ENCODE measurements around the gene AKIP1. TPM values are rescaled to one million over a fixed set of nuclear protein-coding genes. Genes with fewer than 3 reads are reported as not detected.
"Not testable (repeated sequence)": the region's sequence is repeated elsewhere in the genome, so short reads cannot be mapped to it uniquely, and the experiment has no call there.

AKIP1 gene
- total RNA-seq, 1 donor from 2014 or later = 27.1 TPM

DNA sequence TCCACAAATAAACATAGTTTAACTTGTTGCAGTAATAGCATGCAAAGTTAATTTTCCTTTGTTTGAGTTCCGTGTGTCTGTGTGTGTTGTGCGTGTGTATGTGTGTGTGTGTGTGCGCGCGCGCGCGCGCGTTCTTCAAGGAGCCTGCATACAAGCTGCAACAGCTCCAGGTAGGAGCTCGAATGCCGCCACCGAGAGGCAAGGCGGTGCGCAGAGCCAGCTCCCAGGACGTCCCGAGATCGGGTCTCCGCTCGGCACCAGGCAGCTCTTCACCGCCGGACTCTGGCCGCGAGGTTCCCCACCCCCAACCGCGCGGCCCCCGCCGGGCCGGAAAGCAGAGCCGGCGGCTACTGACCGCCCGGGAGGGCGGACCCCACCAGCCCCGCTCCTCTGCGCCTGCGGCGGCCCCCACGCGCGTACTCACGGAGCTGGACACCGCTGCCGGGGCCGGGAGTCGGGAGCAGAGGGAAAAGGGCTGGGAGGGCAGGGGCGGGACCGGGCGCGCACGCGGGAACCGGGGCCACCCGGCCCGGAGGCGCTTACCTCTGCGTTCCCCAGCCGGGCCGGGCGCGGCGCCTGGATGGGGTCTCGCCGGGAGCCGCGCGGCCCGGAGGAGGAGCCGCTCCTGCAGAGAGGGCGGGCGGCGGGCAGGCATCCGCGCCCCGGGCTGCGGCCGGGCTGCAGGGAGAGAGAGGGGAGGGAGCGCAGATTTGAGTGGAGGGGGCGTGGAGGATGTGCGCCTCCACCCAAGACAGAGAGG lies 40.4 kb upstream of the AKIP1 start:
- ATAC-seq (peak; percentile 87), DNase-seq (peak; percentile 87)
- Histone ChIP-seq H3K9me3 (no peaks in the 10 kb centered on the region), H3K27me3 (no peaks in the 10 kb centered on the region), H3K27ac (peak overlapping the region; percentile 86), H3K4me1 (peaks cover 35% of the 10 kb centered on the region), H3K36me3 (no peaks in the 10 kb centered on the region), H3K4me3 (peak overlapping the region; percentile 83)
- intact Hi-C loops (cut with DNase I) = no loop called here
- TF ChIP-seq, protein P1, sequence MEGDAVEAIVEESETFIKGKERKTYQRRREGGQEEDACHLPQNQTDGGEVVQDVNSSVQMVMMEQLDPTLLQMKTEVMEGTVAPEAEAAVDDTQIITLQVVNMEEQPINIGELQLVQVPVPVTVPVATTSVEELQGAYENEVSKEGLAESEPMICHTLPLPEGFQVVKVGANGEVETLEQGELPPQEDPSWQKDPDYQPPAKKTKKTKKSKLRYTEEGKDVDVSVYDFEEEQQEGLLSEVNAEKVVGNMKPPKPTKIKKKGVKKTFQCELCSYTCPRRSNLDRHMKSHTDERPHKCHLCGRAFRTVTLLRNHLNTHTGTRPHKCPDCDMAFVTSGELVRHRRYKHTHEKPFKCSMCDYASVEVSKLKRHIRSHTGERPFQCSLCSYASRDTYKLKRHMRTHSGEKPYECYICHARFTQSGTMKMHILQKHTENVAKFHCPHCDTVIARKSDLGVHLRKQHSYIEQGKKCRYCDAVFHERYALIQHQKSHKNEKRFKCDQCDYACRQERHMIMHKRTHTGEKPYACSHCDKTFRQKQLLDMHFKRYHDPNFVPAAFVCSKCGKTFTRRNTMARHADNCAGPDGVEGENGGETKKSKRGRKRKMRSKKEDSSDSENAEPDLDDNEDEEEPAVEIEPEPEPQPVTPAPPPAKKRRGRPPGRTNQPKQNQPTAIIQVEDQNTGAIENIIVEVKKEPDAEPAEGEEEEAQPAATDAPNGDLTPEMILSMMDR (IDR thresholded peaks at IDR 0.05) = no peak

DNA sequence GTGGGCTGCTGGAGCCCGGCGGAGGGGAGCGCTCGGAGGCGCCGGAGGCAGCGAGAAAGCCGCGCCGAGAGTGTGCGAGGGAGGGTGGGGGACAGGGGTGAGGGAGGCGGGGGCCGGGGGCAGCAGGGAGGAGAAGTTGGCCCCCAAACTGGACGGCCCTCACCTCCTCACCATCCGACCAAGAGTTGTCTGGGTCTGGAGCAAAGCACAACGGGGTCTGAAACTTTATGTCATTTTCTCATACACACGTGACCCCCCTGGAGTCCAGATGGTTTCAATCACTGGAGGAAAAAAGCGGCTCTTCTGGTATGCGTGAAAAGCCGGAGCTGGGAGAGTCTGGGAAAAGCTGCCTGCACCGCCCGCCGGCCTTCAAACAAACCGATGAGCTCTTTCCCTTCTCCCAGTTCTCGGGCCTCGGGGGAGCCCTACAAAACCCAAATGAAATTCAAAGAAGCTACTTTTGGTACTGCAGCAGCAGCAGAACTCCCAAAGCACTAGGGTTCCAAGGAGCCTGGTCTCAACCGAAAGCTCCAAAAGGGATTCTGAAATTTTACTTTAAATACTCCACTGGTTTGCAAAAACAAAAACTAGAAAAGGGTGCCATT lies 39.7 kb upstream of the AKIP1 start:
- ATAC-seq (peak; percentile 71), DNase-seq (peak; percentile 69)
- TF ChIP-seq, protein P1 (IDR thresholded peaks at IDR 0.05) = no peak
- H3K27me3 ChIP-seq = no peaks in the 10 kb centered on the region
- intact Hi-C loops (cut with DNase I) = no loop called here
- peak overlapping the region; percentile 86 for H3K27ac ChIP-seq
- H3K4me1 ChIP-seq = peaks cover 35% of the 10 kb centered on the region
- no peaks in the 10 kb centered on the region for H3K9me3 ChIP-seq
- H3K36me3 ChIP-seq = no peaks in the 10 kb centered on the region
- H3K4me3 ChIP-seq = peak overlapping the region; percentile 83

DNA sequence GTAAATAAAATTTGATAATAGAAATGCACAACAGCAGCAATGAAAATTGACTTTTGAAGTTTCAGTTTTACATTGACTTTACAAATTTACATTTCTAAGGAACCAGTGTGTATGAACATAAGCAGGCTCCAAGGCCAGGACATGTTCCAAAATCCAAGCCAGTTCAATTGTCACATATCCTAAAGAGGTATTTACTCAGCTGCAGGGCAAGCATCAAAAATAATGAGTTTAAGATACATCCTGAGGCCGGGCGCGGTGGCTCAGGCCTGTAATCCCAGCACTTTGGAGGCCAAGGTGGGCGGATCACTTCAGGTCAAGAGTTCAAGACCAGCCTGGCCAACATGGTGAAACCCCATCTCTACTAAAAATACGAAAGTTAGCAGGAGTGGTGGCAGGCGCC lies 39.0 kb upstream of the AKIP1 start:
- ATAC-seq = no peak
- H3K4me3 ChIP-seq = no peak overlapping the region
- H3K27me3 ChIP-seq = no peaks in the 10 kb centered on the region
- peaks cover 34% of the 10 kb centered on the region for H3K4me1 ChIP-seq
- no peak for DNase-seq
- H3K36me3 ChIP-seq = no peaks in the 10 kb centered on the region
- intact Hi-C loops (cut with DNase I) = no loop called here
- H3K27ac ChIP-seq = peak overlapping the region; percentile 86
- TF ChIP-seq, protein P1 (IDR thresholded peaks at IDR 0.05) = no peak
- no peaks in the 10 kb centered on the region for H3K9me3 ChIP-seq

DNA sequence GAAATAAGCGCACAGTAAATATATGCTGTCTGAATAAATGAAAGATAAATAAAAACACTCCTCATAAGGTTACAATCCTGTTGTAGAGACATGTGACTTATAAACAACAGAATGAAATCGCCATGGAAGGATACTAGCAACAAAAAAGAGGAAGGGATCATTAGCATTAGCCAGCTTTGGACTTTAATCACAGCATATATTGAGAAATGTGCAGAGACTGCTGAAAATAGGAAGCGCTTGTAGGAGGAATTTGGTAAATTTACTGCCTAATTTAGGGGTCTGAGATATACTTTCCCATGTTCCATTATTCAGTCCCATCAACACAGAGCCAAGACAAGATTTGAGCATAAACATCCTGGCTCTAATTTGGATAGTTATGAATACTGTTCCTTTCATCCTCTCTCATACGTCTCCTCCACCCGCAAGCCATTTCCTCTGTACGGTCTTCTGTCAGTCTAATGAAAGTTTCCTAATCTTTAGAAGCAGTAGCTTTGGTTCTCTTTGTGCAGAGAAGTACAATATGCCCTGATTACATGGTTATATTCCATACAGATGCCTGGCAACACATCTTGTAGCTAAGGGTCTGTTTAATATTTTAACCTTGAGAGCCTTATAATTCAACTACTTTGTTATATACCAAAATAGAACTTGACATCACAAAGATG lies 37.1 kb upstream of the AKIP1 start:
- TF ChIP-seq, protein P1 (IDR thresholded peaks at IDR 0.05) = no peak
- intact Hi-C loops (cut with DNase I) = no loop called here
- Histone ChIP-seq H3K9me3 (no peaks in the 10 kb centered on the region), H3K4me3 (peak overlapping the region; percentile 30), H3K27ac (peak overlapping the region; percentile 17), H3K4me1 (peaks cover 24% of the 10 kb centered on the region), H3K36me3 (no peaks in the 10 kb centered on the region), H3K27me3 (no peaks in the 10 kb centered on the region)
- DNase-seq (no peak), ATAC-seq (no peak)

DNA sequence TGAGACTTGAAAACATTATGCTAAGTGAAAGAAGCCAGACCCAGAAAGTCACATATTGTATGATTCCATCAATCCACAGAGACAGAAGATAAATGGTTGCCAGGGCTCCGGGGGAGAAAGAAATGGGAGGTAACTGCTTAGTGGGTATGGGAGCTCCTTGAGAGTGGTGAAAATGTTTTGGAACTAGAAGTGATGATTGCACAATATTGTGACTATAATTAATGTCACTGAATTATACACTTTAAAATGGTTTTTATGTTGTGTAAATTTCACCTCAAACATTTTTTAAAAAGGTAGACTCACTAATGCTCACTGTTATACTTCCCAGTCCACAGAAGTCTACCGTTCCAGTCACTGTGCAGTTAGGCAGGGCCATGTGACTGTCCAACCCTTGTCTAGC lies 32.2 kb upstream of the AKIP1 start:
- Histone ChIP-seq H3K4me3 (no peak overlapping the region), H3K4me1 (peaks cover 1% of the 10 kb centered on the region), H3K27ac (no peak overlapping the region), H3K36me3 (no peaks in the 10 kb centered on the region), H3K27me3 (no peaks in the 10 kb centered on the region), H3K9me3 (no peaks in the 10 kb centered on the region)
- intact Hi-C loops (cut with DNase I) = no loop called here
- ATAC-seq (no peak), DNase-seq (no peak)
- TF ChIP-seq, protein P1 (IDR thresholded peaks at IDR 0.05) = no peak

DNA sequence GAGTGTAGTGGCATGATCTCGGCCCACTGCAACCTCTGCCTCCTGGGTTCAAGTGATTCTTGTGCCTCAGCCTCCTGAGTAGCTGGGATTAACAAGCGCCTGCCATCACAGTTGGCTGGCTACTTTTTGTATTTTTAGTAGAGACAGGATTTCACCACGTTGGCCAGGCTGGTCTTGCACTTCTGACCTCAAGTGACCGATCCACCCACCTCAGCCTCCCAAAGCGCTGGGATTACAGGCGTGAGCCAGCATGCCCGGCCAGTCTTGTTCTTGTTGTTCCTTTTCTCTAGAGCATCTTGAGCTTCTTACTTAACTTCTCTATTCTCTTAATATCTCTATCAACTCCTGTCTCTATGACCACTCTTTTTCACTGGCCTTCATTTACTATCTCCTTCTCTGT lies 29.4 kb upstream of the AKIP1 start:
- H3K4me3 ChIP-seq; H3K27me3 ChIP-seq; H3K4me1 ChIP-seq; H3K9me3 ChIP-seq; DNase-seq; H3K36me3 ChIP-seq; H3K27ac ChIP-seq; intact Hi-C loops (cut with DNase I): not testable (repeated sequence)
- ATAC-seq = peak; percentile 50

All from upper lobe of right lung (tissue), 1 donor.